ENCODE data around the gene CPSF2.
"Not testable (repeated sequence)": the region's sequence is repeated elsewhere in the genome, so short reads cannot be mapped to it uniquely, and the experiment has no call there.

The CPSF2 gene

DNA sequence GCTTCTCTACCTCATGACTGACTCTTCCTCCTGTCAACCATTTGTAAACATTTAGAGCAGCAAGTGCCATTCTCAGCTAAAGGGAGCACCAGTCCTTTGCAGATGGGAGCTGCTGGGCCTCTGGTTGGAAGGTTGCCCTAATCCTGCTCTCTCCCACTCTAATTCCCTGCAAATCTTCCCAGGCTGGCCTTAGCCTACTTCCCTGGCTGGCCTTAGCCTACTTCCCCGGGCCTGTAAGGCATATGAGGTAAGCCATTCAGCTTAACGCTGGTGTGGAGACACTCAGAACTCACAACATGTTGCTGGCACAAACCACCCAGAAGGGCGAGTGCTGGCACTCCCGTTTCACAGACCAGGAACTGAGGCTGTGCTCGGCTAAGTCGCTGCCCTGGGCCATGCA is 69.0 kb downstream of the CPSF2 start:
- TF ChIP-seq PAX5 (IDR thresholded peaks at IDR 0.05; ENCODE audit: insufficient read depth, low read length, severe bottlenecking): no peak
- no peak for FAIRE-seq
- no peak for DNase-seq (ENCODE audit: insufficient read length, low spot score)

DNA sequence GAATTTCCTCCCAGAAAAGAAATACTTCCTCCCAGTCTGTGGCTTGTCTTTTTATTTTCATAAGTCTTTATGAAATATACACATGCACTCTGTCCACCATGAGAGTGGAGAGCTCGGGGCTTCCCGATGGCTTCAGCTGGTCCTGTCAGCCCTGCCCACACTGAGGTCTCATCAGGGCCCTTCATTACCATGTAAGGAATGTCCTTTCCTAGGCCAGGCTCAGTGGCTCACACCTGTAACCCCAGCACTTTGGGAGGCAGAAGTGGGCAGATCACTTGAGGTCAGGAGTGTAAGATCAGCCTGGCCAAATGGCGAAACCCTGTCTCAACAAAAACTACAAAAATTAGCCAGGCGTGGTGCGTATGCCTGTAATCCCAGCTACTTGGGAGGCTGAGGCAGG is 77.0 kb downstream of the CPSF2 start:
- no peak for FAIRE-seq
- TF ChIP-seq POLR2A (IDR thresholded peaks at IDR 0.05; ENCODE audit: low read depth, low read length) (no peak), TAF1 (IDR thresholded peaks at IDR 0.05; ENCODE audit: low read depth, low read length) (no peak), POU2F2 (IDR thresholded peaks at IDR 0.05; ENCODE audit: low read depth, low read length) (no peak), POLR2AphosphoS5 (IDR thresholded peaks at IDR 0.05; ENCODE audit: low read depth, low read length) (no peak), PAX5 (IDR thresholded peaks at IDR 0.05; ENCODE audit: insufficient read depth, low read length, severe bottlenecking) (no peak), SPI1 (IDR thresholded peaks at IDR 0.05; ENCODE audit: low read depth, low read length) (no peak)

DNA sequence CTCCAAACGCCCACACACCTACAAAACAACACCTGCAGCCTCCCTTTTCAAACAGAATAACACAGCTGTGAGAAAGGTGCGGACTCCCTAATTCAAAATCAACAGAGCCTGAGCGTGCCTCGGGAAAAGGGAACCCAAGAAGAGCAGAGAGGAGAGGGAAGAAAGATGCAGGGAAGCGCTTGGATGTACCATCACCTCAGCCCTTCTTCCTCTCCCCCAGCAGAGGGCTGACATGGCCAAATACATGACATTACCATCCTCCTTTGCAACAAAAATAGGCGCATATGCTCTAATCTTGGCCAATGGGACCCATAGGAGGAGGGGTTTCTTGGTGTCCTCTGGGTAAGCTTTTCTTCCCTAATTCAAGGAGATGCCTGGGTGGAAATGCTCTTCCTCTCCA is 78.0 kb downstream of the CPSF2 start:
- TF ChIP-seq SPI1 (IDR thresholded peaks at IDR 0.05; ENCODE audit: low read depth, low read length) (no peak), POLR2A (IDR thresholded peaks at IDR 0.05; ENCODE audit: low read depth, low read length) (no peak), POLR2AphosphoS5 (IDR thresholded peaks at IDR 0.05; ENCODE audit: low read depth, low read length) (no peak), PAX5 (IDR thresholded peaks at IDR 0.05; ENCODE audit: insufficient read depth, low read length, severe bottlenecking) (no peak), TAF1 (IDR thresholded peaks at IDR 0.05; ENCODE audit: low read depth, low read length) (no peak), POU2F2 (IDR thresholded peaks at IDR 0.05; ENCODE audit: low read depth, low read length) (no peak)
- FAIRE-seq: no peak

More for the DNA sequence above, 77.0 kb downstream of the CPSF2 start:
- no peak for DNase-seq (ENCODE audit: insufficient read length, low spot score)

DNA sequence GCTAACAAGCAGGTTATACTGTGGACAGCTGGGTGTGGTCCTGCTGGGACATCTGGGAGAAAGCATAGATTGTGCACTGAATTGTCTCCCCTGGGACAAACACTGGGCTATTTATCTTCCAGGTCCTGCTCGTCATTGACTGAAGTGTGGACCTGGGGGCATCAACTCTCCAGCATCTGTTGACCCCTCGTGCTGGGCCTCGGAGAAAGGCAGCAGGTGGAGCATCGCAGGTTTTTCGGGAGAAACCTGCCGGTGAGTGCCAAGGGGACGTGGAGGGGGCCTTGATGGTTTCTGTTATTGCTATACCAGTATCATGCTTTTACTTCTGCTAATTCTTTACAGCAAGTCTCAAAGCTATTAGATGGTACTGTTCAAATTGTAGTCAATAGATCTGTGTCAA is 81.3 kb downstream of the CPSF2 start:
- no peak for TF ChIP-seq POLR2AphosphoS5 (IDR thresholded peaks at IDR 0.05; ENCODE audit: low read depth, low read length)
- no peak for TF ChIP-seq TAF1 (IDR thresholded peaks at IDR 0.05; ENCODE audit: low read depth, low read length)
- no peak for TF ChIP-seq POLR2A (IDR thresholded peaks at IDR 0.05; ENCODE audit: low read depth, low read length)
- TF ChIP-seq POU2F2 (IDR thresholded peaks at IDR 0.05; ENCODE audit: low read depth, low read length): no peak
- no peak for TF ChIP-seq PAX5 (IDR thresholded peaks at IDR 0.05; ENCODE audit: insufficient read depth, low read length, severe bottlenecking)
- no peak for TF ChIP-seq SPI1 (IDR thresholded peaks at IDR 0.05; ENCODE audit: low read depth, low read length)
- no peak for FAIRE-seq
- DNase-seq (ENCODE audit: insufficient read length, low spot score): no peak

More for the DNA sequence above, 78.0 kb downstream of the CPSF2 start:
- no peak for DNase-seq (ENCODE audit: insufficient read length, low spot score)

DNA sequence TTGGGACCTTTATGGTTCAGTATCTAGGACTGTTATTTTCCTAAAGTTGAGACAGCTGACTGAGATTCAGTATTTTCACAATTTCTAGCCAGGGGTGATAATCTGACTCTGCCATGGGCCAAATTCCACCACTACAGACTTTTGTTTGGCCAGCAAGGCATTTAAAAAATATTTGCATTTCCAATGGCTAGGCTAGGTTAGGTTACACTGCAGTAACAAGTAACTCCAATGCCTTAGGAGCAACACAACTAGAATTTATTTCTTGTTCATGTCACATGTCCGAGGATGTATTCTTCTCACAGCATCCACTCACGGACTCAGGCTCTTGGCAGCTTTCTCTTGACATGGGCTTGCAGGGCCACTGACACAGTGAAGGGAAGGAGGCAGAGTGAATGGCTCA is 83.0 kb downstream of the CPSF2 start:
- no peak for FAIRE-seq
- TF ChIP-seq PAX5 (IDR thresholded peaks at IDR 0.05; ENCODE audit: insufficient read depth, low read length, severe bottlenecking): no peak
- DNase-seq (ENCODE audit: insufficient read length, low spot score): no peak

DNA sequence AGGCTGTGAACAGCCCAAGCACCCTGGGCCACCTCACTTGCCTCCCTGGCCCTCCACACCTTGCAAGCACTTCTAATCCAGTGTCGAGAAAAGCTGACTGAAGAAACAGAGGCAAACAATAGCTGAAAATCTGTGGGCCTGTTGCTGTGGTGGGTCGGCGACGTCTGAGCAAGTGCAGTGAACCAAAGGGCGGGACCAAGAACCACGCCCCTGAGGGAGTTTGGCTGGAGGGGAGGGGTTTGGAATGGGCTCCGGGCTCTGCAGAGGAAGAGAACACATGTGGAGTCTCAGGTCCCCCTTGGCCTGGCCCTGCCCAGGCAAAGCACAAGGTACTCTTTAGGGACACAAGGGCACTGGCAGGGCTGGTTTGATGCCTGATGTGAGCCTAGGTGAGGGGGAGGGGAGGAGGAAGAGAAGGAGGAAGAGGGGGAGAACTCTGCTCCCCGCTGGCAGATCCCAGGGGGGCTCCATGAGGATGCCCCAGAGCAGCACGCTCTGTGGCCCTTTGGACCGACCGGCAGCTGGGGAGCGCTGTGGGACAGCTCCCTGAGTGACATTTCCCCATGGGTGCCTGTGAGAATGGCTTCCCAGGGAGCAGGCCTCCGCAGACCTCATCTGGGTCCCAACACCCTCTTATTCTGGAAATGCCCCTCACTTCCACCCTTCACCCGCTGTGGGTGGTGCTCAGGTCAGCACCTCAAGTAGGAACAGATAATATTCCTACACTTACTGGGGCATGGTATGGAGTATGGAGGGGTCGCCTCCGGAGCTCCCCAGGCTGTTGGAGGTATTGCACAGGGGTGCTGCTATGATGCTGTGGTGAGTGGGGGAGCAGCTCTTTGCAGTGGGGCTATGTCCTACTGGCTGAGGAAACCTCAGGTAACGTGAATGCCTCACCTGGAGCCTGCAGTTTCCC is 85.5 kb downstream of the CPSF2 start:
- TF ChIP-seq POLR2AphosphoS5 (IDR thresholded peaks at IDR 0.05; ENCODE audit: low read depth, low read length) (no peak), POLR2A (IDR thresholded peaks at IDR 0.05; ENCODE audit: low read depth, low read length) (no peak), PAX5 (IDR thresholded peaks at IDR 0.05; ENCODE audit: insufficient read depth, low read length, severe bottlenecking) (no peak), SPI1 (IDR thresholded peaks at IDR 0.05; ENCODE audit: low read depth, low read length) (no peak), TAF1 (IDR thresholded peaks at IDR 0.05; ENCODE audit: low read depth, low read length) (no peak), POU2F2 (IDR thresholded peaks at IDR 0.05; ENCODE audit: low read depth, low read length) (no peak)
- no peak for FAIRE-seq
- DNase-seq (ENCODE audit: insufficient read length, low spot score): no peak

DNA sequence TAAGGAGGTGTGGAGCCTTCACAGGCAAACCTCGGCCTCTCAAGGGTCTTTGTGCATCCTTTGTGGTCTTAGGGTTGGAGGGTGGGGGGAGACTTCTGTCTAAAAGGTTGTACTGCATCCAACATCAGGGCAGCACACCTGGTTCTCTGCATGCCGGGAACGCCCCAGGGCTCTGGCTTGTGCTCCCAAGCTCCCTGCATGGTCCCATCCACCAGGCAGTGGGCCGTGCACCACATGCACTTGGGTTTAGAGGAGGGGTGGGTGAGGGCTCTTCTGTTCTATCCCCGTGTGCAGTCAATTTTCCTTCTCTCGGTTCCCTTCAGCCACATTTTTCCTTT is 86.1 kb downstream of the CPSF2 start:
- TF ChIP-seq TAF1 (IDR thresholded peaks at IDR 0.05; ENCODE audit: low read depth, low read length) (no peak), POLR2AphosphoS5 (IDR thresholded peaks at IDR 0.05; ENCODE audit: low read depth, low read length) (no peak), POU2F2 (IDR thresholded peaks at IDR 0.05; ENCODE audit: low read depth, low read length) (no peak), SPI1 (IDR thresholded peaks at IDR 0.05; ENCODE audit: low read depth, low read length) (no peak), POLR2A (IDR thresholded peaks at IDR 0.05; ENCODE audit: low read depth, low read length) (no peak), PAX5 (IDR thresholded peaks at IDR 0.05; ENCODE audit: insufficient read depth, low read length, severe bottlenecking) (no peak)
- no peak for DNase-seq (ENCODE audit: insufficient read length, low spot score)
- FAIRE-seq: no peak

DNA sequence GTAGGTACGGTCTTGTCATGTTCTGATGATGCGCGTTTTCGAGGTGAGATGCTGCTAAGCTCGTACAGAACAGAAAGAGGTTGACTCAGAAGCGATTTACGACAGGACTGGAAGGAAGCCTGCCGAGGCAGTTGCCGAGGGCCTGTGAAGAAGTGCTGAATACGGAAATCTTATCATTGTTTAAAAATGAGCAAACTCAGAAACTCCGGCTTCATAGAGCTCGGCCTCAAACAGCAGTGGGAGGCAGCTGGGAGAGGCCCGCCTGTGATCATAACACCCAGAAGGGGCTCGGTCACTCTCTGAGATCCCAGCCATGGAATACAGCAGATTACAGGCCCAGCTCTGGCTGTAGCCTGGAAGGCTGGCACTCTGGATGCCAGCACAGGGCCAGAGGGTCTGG is 87.4 kb downstream of the CPSF2 start:
- FAIRE-seq (no peak), DNase-seq (ENCODE audit: insufficient read length, low spot score) (no peak)
- no peak for TF ChIP-seq TAF1 (IDR thresholded peaks at IDR 0.05; ENCODE audit: low read depth, low read length)
- TF ChIP-seq PAX5 (IDR thresholded peaks at IDR 0.05; ENCODE audit: insufficient read depth, low read length, severe bottlenecking): no peak
- TF ChIP-seq POLR2A (IDR thresholded peaks at IDR 0.05; ENCODE audit: low read depth, low read length): no peak
- TF ChIP-seq POLR2AphosphoS5 (IDR thresholded peaks at IDR 0.05; ENCODE audit: low read depth, low read length): no peak
- TF ChIP-seq SPI1 (IDR thresholded peaks at IDR 0.05; ENCODE audit: low read depth, low read length): no peak
- TF ChIP-seq POU2F2 (IDR thresholded peaks at IDR 0.05; ENCODE audit: low read depth, low read length): no peak

DNA sequence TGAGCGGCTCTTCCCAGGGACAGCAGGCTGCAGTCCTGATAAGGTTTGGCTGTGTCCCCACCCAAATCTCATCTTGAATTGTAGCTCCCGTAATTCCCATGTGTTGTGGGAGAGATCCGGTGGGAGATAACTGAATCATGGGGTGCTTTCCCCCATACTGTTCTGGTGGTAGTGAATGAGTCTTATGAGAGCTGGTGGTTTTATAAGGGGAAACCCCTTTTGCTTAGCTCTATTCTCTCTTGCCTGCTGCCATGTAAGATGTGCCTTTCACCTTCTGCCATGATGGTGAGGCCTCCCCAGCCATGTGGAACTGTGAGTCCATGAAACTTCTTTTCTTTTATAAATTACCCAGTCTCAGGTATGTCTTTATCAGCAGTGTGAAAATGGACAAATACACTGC is 91.4 kb downstream of the CPSF2 start:
- not testable (repeated sequence) for DNase-seq (ENCODE audit: insufficient read length, low spot score); FAIRE-seq

DNA sequence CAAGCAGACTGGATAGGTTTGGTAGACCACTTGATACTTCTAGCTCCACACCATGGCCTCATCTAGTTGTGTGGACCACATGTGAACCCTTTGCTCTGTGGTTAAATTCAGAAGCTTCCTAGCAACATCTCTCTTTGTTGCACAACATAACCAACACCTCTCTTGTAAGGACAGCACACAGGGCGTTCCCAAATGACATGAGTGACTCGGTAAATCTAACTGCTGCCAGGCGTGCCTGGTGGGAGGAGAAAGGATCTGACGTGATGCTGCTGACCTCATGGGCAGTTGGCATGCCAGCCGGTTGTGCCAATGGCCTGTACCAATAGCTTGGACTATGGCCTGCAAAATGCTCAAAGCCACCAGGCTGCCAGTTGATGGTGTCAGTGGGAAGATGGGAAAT is 93.8 kb downstream of the CPSF2 start:
- no peak for TF ChIP-seq PAX5 (IDR thresholded peaks at IDR 0.05; ENCODE audit: insufficient read depth, low read length, severe bottlenecking)
- no peak for TF ChIP-seq POLR2A (IDR thresholded peaks at IDR 0.05; ENCODE audit: low read depth, low read length)
- TF ChIP-seq POU2F2 (IDR thresholded peaks at IDR 0.05; ENCODE audit: low read depth, low read length): no peak
- no peak for TF ChIP-seq SPI1 (IDR thresholded peaks at IDR 0.05; ENCODE audit: low read depth, low read length)
- no peak for TF ChIP-seq TAF1 (IDR thresholded peaks at IDR 0.05; ENCODE audit: low read depth, low read length)
- no peak for TF ChIP-seq POLR2AphosphoS5 (IDR thresholded peaks at IDR 0.05; ENCODE audit: low read depth, low read length)
- no peak for FAIRE-seq
- no peak for DNase-seq (ENCODE audit: insufficient read length, low spot score)

All from GM12891 (cell line).